ENCODE results near the gene ACAP2.
"Not testable (repeated sequence)": the region's sequence is repeated elsewhere in the genome, so short reads cannot be mapped to it uniquely, and the experiment has no call there.

The ACAP2 gene

GRCh38 chr3:195442573-195443390 lies at the start of gene ACAP2:
ACAP2 (minus strand) TSS chr3:195443020; CDS start chr3:195442847, 173 bp downstream.
- DNase-seq = peak; percentile 89

- DNase-seq = no peak
These were observed 32.8 kb upstream of the ACAP2 start for GRCh38 chr3:195475614-195476013.

GRCh38 chr3:195475116-195475515 lies 32.3 kb upstream of the ACAP2 start:
- DNase-seq = not testable (repeated sequence)

GRCh38 chr3:195468841-195469240 lies 26.0 kb upstream of the ACAP2 start:
- DNase-seq = no peak

- no peak for DNase-seq
These were observed 25.6 kb upstream of the ACAP2 start for GRCh38 chr3:195468391-195468776.

GRCh38 chr3:195467641-195468390 lies 25.0 kb upstream of the ACAP2 start:
- no peak for DNase-seq

- DNase-seq = no peak
These were observed 23.4 kb upstream of the ACAP2 start for GRCh38 chr3:195466251-195466650.

- DNase-seq = not testable (repeated sequence)
These were observed 20.1 kb upstream of the ACAP2 start for GRCh38 chr3:195462922-195463321.

GRCh38 chr3:195462308-195462610 lies 19.4 kb upstream of the ACAP2 start:
- DNase-seq = no peak

- no peak for DNase-seq
These were observed 18.9 kb upstream of the ACAP2 start for GRCh38 chr3:195461594-195462307.

GRCh38 chr3:195460091-195460713 lies 17.4 kb upstream of the ACAP2 start:
- no peak for DNase-seq

GRCh38 chr3:195458316-195458717 lies 15.5 kb upstream of the ACAP2 start:
- DNase-seq = peak; percentile 46

- no peak for DNase-seq
These were observed 13.0 kb upstream of the ACAP2 start for GRCh38 chr3:195455789-195456188.

GRCh38 chr3:195453236-195453635 lies 10.4 kb upstream of the ACAP2 start:
- DNase-seq = no peak

- DNase-seq = peak; percentile 43
These were observed 8.7 kb upstream of the ACAP2 start for GRCh38 chr3:195451373-195452015.

GRCh38 chr3:195450731-195451229 lies 8.0 kb upstream of the ACAP2 start:
- DNase-seq = peak; percentile 24

GRCh38 chr3:195448205-195448875 lies 5.5 kb upstream of the ACAP2 start:
- DNase-seq = no peak

- DNase-seq = no peak
These were observed 4.4 kb upstream of the ACAP2 start for GRCh38 chr3:195447201-195447600.

GRCh38 chr3:195446359-195446758 lies 3.5 kb upstream of the ACAP2 start:
- no peak for DNase-seq

- no peak for DNase-seq
These were observed 3.1 kb upstream of the ACAP2 start for GRCh38 chr3:195445885-195446284.

- DNase-seq = no peak
These were observed 670 bp upstream of the ACAP2 start for GRCh38 chr3:195443391-195443989.

All from NCI-H2029 treated with DMSO at 0.1 percent for 48 hours (cell line).